WERI-Rb-1 (cell line): ENCODE results near the gene MICU1.
"Not testable (repeated sequence)": the region's sequence is repeated elsewhere in the genome, so short reads cannot be mapped to it uniquely, and the experiment has no call there.

ENCODE experiments used
- DNase-seq: peaks from one replicate; pipeline ENCODE4 v3.0.0-alpha.2; 2020
- H3K27ac ChIP-seq: fragments of 250-450 bp; sonication (Bioruptor Pico); 2 replicates; pipeline ENCODE4 v1.5.1; 2020; ENCODE audit warnings: mild to moderate bottlenecking, moderate library complexity
- H3K27me3 ChIP-seq: fragments of 250-450 bp; sonication (Bioruptor Pico); 2 replicates; pipeline ENCODE4 v1.5.1; 2021; ENCODE audit warnings: mild to moderate bottlenecking, low read depth, moderate library complexity; ENCODE audit not compliant: insufficient read depth, severe bottlenecking
- H3K36me3 ChIP-seq: fragments of 250-450 bp; sonication (Bioruptor Pico); 2 replicates; pipeline ENCODE4 v1.5.1; 2020; ENCODE audit warnings: mild to moderate bottlenecking, moderate library complexity
- H3K4me3 ChIP-seq: 2 replicates; pipeline ENCODE4 v1.5.1; 2011; ENCODE audit warnings: low read depth, mild to moderate bottlenecking, control low read depth, low read length
- H3K9me3 ChIP-seq: fragments of 250-450 bp; sonication (Bioruptor Pico); 2 replicates; pipeline ENCODE4 v1.5.1; 2021; ENCODE audit warnings: mild to moderate bottlenecking, moderate library complexity; ENCODE audit not compliant: severe bottlenecking
- CTCF ChIP-seq: IDR thresholded peaks from 2 replicates; pipeline ENCODE4 v1.5.1; 2011; ENCODE audit warnings: low read depth, mild to moderate bottlenecking, control low read depth, inconsistent platforms, low read length

The MICU1 gene

GRCh38 chr10:72472306-72472705, 153.6 kb downstream of the MICU1 start:
- DNase-seq: no peak
- no peak for TF ChIP-seq CTCF

GRCh38 chr10:72470666-72471065, 155.2 kb downstream of the MICU1 start:
- no peak for TF ChIP-seq CTCF
- peaks cover 10% of the 10 kb centered on the region for H3K36me3 ChIP-seq
- no peak for DNase-seq
- H3K27ac ChIP-seq: no peak overlapping the region
- H3K9me3 ChIP-seq: no peaks in the 10 kb centered on the region
- no peaks in the 10 kb centered on the region for H3K27me3 ChIP-seq
- H3K4me3 ChIP-seq: no peak overlapping the region

More at GRCh38 chr10:72472306-72472705, 153.6 kb downstream of the MICU1 start:
- peaks cover 16% of the 10 kb centered on the region for H3K36me3 ChIP-seq
- H3K9me3 ChIP-seq: no peaks in the 10 kb centered on the region
- no peak overlapping the region for H3K4me3 ChIP-seq
- H3K27me3 ChIP-seq: no peaks in the 10 kb centered on the region
- H3K27ac ChIP-seq: no peak overlapping the region

GRCh38 chr10:72467064-72467463, 158.8 kb downstream of the MICU1 start:
- H3K9me3 ChIP-seq, H3K36me3 ChIP-seq, H3K27ac ChIP-seq, H3K27me3 ChIP-seq, H3K4me3 ChIP-seq, DNase-seq: not testable (repeated sequence)

GRCh38 chr10:72466018-72466417, 159.9 kb downstream of the MICU1 start:
- no peak for DNase-seq
- H3K27me3 ChIP-seq: no peaks in the 10 kb centered on the region

GRCh38 chr10:72464438-72464837, 161.4 kb downstream of the MICU1 start:
- H3K9me3 ChIP-seq: no peaks in the 10 kb centered on the region
- DNase-seq: no peak
- no peak overlapping the region for H3K4me3 ChIP-seq
- no peak for TF ChIP-seq CTCF
- no peaks in the 10 kb centered on the region for H3K36me3 ChIP-seq
- H3K27ac ChIP-seq: no peak overlapping the region
- H3K27me3 ChIP-seq: no peaks in the 10 kb centered on the region

More at GRCh38 chr10:72466018-72466417, 159.9 kb downstream of the MICU1 start:
- no peaks in the 10 kb centered on the region; the same call in 1 of the 2 replicates for H3K36me3 ChIP-seq
- no peak overlapping the region for H3K27ac ChIP-seq
- no peak overlapping the region for H3K4me3 ChIP-seq
- no peak for TF ChIP-seq CTCF
- no peaks in the 10 kb centered on the region for H3K9me3 ChIP-seq

- H3K36me3 ChIP-seq: no peaks in the 10 kb centered on the region
- H3K4me3 ChIP-seq: no peak overlapping the region
- DNase-seq: no peak
- no peaks in the 10 kb centered on the region for H3K9me3 ChIP-seq
- H3K27me3 ChIP-seq: no peaks in the 10 kb centered on the region
- H3K27ac ChIP-seq: no peak overlapping the region
- TF ChIP-seq CTCF: no peak
Observed at GRCh38 chr10:72462261-72462660, 163.6 kb downstream of the MICU1 start.
